Ramos (cell line): ENCODE measurements around the gene CHTF8.
"Not testable (repeated sequence)": the region's sequence is repeated elsewhere in the genome, so short reads cannot be mapped to it uniquely, and the experiment has no call there.

Experiments
- in situ Hi-C: fragments of 300-500 bp; cut with MboI; formaldehyde crosslinking; loops from one replicate; pipeline ENCODE4 v1.14.3; 2022; ENCODE audit warnings: low sequenced_read_pairs; ENCODE audit not compliant: unreplicated experiment

Gene CHTF8

DNA sequence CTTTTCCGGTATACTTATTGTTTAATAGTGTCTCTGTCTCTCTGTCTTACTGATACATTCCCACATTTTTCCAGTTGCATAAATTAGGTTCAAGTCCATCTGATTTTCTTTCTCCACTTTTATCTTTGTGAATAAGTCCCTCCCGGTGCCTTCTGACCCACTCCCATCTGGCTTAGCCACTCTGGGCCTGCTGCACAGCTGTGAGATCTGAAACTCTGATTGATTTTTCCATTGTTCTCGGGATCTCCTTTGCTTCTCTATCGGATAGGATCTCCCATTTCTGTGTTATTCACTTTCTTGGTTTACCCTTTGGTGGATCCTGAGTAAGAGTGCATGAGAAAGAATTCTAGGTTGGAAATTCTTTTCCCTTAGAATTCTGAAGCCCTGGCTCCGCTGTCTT, 8.6 kb upstream of the CHTF8 start:
- in situ Hi-C loops, result no loop called here

DNA sequence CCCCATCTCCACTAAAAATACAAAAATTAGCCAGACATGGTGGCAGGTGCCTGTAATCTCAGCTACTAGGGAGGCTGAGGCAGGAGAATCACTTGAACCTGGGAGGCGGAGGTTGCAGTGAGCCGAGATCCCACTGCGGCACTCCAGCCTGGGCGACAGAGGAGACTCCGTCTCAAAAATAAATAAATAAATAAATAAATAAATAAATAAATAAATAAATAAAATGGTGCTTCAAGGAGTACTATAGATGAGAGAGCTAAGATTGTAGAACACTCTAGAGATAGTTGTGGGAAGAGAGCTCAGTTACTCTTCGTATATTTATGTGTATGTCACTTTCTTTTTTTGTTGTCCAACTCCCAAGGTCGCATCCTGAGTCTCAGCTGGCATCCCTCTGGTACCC, 7.1 kb upstream of the CHTF8 start:
- in situ Hi-C loops, result not testable (repeated sequence)

DNA sequence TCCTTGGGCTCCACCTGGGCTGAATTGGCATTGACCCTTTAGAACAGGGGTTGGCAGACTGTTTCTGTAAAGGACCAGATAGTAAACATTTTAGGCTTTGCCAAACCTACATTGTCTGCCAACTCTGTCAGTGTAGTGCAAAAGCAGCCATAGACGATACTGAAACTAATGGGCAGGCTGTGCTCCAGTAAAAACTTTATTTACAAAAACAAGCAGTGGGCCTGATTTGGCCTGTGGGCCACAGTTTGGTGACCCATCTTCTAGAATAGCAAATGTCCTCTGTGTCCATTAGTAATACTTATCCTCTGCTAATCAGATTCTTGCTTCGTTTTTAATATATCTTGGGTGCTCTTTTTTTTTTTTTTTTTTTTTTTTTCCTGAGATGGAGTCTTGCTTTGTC, 6.2 kb upstream of the CHTF8 start:
- in situ Hi-C loops, result no loop called here

DNA sequence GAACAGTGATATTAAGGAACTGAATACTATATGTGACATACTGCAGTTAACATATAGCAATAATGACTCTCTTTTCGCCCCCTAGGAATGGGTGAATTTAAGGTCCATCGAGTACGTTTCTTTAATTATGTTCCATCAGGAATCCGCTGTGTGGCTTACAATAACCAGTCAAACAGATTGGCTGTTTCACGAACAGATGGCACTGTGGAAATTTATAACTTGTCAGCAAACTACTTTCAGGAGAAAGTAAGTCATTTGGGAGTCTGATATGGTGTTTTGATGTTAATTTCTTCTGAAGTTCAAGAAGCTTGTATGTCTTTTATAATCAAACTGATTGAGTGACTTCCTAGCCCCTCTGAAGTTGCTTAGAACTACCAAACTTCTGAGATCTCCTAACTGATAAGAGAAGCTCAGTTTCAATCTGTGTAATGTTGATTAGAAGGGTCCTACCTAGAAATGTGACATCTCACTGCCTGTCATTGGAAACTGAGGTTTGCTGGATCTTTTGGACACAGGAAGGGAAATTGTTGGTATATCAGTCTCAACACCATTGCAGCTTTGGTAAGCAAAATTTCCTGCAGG, 1.1 kb upstream of the CHTF8 start:
- in situ Hi-C loops, result no loop called here

DNA sequence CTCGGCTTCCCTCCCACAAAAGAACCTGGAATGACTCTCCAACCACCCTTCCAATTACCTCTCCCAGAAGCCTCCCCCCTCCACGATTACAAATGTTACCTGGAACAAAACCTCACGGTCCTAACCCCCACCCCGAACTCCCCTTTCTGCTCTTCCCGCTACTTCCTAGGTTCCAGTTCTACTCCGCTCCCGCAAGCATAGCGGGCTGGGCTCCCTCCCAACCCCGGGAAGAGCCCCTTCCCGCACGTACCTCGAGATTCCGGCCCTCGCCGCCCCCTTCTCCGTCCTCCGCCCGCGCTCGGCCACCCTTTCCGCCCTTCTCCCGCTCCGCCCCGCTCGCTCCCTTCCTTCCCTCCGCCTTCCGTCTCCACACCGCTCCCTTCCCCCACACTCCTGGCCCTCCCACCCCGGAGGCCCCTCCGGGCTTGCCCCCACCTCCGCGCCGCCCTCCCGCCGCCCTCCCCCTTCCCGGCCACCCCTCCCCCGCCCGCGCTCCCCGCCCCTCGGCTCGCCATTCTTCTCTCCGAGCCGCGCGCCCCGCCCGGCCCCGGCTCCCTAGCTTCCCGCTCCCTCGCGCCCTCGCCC, 457 bp downstream of the CHTF8 start:
- in situ Hi-C loops, result no loop called here

DNA sequence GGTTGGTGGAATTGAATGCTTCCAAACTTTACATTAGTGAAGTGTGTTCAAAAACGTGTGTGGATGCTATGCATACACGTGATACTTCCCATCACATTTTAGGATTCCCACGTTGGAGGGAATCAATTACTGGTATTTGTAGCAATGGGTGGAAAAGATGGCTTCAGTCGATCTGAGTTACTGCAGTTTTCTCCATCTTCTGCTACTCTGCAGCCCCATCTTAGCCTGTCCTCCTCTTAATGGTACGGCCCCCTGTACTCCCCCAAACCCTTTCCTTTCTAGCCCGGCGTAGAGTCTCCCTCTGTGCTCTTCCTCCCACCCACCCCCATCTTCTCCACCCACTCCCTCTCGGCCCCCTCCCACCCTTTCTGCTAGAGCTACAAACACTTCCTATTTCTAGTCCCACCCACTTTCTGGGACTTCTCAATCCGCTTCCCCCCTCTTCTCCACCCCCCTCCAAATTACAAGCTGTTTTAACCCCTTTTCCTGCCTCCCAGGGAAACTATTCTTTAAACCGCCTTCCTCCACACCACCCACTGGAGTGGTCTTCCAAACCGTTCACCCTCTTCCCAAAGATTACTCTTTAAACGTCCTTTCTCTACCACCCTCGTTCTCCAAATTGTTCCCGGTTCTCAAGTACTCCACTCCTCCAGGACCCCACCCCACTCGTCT, 1.1 kb downstream of the CHTF8 start:
- in situ Hi-C loops, result no loop called here

DNA sequence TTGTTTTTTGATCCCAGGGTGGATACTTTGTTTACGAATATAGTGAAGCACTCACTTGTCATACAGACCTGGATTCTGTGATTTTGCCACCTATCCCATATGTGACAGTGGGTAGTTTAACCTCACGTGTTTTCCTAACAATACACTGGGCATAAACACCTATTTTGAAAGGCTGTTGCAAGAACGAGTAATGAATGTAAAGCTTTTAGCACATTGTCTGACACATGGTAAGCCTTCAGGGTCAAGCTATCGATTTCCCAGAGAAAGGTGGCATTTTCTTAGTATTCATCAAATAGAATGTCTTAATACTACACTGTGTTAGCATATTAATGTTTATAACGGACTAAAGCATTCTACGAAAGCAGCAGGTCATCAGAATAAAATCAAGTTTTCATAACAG, 1.9 kb downstream of the CHTF8 start:
- in situ Hi-C loops, result no loop called here

DNA sequence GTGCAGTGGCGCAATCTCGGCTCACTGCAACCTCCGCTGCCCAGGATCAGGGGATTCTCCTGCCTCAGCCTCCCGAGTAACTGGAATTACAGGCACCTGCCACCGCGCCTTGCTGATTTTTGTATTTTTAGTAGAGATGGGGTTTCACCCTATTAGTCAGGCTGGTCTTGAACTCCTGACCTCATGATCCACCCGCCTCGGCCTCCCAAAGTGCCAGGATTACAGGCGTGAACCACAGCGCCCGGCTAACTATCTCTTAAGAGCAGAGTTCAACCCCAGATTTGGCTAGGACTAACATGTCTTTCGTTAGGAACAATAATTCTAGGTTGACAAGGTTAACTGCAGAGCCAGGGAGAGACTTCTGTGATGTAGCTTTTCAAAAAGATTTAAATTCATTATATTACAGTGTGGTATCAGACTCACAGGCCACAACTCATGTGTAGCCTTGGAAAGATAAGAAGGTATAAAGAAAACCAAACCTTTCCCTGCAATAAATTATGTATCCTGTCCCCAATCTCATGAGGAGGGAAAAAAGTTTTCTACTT, 4.3 kb downstream of the CHTF8 start:
- in situ Hi-C loops, result no loop called here

DNA sequence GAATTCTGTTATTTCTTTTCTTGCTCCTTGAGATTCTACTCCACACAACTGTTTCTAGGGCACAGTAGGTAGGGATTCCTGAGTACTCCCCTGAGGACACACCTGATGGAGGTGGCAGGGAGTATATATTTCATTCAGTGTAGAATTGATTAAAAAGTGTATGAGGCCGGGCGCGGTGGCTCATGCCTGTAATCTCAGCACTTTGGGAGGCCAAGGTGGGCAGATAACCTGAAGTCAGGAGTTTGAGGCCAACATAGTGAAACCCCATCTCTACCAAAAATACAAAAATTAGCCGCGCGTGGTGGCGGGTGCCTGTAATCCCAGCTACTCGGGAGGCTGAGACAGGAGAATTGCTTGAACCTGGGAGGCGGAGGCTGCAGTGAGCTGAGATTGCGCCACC, 5.6 kb downstream of the CHTF8 start:
- in situ Hi-C loops, result not testable (repeated sequence)

DNA sequence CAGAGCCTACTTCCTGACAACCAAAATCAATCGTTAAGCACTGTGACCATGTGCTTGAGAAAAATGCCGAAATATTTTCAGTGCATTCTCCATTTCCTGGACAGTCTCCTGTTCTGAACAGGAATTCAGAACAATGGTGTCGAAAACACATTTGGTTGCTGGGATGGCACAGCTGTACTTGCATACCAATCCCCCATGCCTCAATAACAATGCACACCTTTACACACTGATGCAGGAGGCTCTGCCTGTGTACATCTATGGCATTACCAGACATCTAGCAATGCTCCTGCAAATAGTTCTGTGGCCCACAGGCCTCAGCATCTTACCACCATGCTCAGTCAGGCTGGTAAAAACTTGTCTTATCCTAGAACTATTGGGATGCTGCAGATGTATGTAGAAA, 6.2 kb downstream of the CHTF8 start:
- in situ Hi-C loops, result no loop called here

DNA sequence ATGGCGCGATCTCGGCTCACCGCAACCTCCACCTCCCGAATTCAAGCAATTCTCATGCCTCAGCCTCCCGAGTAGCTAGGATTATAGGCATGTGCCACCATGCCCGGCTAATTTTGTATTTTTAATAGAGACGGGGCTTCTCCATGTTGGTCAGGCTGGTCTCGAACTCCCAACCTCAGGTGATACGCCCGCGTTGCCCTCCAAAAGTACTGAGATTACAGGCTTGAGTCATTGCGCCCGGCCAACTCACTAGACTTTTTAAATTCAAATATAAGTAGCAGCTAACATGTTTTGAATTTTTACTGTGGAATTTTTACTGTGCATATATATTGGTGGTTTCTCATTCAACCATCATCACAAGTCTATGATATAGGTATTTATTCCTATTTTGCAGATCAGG, 7.4 kb downstream of the CHTF8 start:
- in situ Hi-C loops, result not testable (repeated sequence)

DNA sequence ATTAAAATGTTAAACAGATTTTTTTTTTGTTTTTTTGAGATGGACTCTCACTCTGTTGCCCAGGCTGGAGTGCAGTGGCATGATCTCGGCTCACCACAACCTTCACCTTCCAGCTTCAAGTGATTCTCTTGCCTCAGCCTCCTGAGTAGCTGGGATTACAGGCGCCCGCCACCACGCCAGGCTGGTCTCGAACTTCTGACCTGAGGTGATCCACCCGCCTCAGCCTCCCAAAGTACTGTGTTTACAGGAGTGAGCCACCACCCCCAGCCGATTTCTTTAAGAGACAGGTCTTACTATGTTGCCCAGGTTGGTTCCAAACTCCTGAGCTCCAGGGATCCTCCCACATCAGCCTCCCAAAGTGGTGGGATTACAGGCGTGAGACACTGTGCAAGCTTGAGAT, 8.0 kb downstream of the CHTF8 start:
- in situ Hi-C loops, result not testable (repeated sequence)

DNA sequence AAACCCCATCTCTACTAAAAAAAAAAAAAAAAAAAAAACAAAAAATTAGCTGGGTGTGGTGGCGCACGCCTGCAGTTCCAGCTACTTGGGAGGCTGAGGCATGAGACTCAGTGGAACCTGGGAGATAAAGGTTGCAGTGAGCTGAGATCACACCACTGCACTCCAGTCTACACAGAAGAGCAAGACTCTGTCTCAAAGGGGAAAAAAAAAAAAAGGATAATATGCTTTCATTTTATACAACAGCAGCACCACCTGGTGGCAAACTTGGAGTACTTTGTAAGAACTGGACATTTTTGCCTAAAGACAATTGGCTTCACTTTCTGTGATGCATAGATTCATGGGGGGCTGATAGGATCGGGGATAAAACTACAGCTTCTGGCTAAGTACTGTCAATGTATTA, 8.5 kb downstream of the CHTF8 start:
- in situ Hi-C loops, result no loop called here

DNA sequence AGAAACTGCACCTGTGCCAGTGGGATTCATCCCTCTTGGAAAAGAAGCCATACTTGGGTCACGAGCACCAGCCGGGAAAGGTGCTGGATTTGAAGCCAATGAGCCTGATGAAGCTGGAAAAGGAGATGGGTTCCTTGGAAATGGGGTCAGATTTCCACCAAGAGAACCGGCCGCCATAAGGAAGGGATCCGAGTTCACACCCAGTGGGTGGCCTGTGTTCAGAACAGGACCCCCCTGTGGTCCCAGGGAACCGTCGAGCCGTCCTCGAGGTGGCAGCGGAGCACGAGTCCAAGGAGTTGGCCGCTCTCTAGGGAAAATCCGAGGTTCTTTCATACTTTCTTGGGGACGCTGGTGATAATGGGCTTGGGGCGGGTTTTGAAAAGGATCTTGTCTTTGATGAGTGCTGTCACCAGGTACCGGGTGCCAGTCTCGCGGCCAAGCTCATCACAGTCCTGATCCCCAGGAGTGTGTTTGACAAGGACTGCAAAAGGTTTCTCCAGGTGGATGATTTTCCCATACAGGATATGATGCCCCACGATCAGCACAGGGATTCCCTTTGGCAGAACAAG, 12.2 kb downstream of the CHTF8 start:
- in situ Hi-C loops, result no loop called here

DNA sequence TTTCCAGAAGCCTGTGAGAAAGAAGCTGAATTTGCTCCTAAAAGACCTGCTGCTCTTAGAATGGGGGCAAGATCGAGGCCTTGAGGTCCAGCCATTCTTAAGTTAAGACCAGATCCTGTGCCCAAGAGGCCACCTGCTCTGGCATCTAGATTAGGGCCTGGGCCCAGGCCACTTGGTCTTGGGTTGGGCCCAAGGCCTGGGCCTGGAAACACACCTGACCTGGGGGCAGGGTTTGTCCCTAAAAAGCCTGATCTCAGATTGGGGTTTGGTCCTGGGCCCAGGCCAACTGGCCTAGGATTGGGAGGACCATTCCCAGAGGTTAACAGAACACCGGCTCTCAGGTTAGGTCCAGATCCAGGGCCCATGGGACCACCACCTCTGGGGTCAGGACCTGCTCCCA, 12.9 kb downstream of the CHTF8 start:
- in situ Hi-C loops, result no loop called here

DNA sequence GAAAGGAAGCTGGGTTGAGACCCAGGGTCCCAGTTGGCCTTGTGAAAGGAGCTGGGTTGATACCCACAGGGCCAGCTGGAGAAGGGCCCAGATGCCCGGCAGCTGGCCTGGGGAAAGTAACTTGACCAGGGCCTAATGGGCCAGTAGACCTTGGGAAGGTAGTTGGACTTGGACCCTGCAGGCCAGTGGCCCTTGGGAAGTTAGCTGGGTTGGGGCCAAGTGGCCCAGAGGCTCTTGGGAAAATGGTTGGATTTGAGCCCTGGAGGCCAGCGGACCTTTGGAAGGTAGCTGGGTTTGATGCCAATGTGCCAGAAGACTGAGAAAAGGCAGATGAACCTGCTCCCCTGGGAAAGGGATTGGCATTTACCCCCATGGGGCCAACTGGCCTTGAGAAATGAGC, 13.4 kb downstream of the CHTF8 start:
- in situ Hi-C loops, result no loop called here

DNA sequence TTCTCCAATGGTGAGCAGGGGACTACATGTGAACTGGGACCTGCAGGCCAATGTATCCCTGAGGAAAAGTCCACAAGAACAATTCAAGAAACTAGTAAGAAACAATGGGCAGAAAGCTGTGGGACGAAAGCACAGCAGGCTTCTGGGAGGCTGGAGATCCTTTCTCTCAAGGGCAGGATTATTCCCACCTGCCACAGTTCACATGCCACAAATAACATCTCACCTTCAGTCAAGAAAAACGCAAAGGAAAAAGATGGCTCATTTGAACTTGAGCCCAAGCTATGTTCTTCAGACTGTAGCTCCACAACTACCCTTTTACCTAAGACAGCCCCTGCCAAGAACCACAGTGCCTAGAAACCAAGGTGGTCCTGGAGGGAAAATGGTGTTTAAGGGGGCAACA, 13.9 kb downstream of the CHTF8 start:
- in situ Hi-C loops, result no loop called here

DNA sequence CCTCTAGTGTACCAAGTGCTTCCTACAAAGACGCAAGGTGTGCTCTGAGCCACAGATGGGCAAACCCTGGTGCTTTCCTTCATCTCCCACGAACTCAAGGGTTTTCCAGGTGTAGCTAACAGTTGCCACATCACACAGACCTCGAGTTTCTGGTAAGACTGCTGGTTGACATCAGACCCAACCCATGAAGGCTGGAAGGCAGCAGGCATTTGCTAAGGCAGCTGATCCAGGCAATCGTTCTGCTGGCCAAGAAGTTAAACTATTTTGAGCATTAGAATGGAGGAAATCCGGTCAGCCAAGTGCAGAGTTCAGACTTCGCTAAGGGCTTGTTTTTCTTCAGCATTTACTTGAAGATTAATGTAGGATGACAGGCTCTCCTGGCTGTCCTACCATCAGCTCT, 15.5 kb downstream of the CHTF8 start:
- in situ Hi-C loops, result no loop called here

DNA sequence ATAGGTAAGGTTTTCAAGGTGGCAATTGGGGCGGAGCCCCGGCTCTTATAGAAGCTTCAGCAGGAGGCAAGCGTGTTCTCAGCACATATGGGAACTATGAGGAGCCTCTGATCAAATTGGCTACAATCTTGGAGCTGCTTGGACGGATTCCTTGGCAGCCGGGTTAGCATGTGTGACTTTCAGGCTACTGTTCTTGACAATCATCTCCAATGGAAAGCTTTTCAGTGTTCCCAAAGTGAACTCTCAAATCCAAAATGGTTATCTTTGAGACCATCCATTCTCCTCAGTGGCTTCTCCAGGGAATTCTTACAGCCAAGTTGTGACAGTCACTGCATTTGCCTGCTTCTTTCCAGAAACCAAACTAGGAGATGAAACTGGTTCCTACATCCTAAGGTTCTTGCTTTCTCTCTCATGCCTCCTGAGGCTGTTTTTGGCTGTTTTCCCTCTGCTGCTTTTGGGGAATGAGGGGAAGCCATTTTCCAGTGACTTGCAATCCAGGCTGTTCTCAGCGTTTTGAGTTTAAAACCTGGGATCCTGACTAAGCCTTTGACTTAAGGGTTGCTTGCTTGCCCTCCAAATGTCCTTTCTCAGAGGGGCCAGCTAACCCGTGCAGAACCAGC, 16.0 kb downstream of the CHTF8 start:
- in situ Hi-C loops, result no loop called here

DNA sequence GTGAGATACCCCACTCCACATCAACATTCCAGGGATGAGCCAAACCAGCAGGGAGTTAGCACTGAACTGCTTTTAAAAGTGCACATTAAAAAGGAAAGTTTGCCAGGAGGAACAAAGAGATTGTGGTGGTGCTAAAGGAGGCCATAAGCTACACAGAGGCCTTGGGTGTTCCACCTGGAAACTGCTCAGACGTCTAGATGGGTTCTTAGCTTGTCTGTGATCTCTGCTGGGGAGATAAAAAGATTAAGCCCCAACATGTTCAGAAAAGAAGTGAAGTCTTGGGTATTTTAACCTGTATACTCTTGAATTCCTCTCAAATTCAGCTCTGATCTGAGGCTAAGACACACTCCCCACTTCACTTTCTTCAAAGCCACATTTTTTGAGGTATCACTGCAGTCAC, 16.6 kb downstream of the CHTF8 start:
- in situ Hi-C loops, result no loop called here

DNA sequence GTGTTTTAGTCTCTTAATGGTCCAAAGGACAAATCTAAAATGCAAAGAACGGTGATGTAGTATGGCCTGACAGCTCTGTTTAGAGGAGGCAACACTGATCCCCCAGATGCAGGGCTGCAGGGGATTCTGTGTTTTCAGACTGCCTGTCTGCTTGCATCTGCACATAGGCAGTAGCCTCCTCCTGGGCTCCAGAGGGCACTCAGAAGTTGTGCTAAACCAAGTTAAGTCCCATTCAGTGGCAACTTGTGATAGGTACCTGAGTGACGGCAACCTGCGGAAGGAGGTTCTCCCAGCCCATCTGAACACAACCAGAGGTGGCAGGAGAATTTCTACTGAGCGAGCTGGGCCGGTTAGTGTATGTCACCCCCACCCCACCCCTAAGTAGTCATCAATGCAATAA, 17.0 kb downstream of the CHTF8 start:
- in situ Hi-C loops, result no loop called here
